Loucy (cell line): Measurements from ENCODE around the gene TRMT10B.
"Not testable (repeated sequence)": the region's sequence is repeated elsewhere in the genome, so short reads cannot be mapped to it uniquely, and the experiment has no call there.

Experiments used
- H2AFZ ChIP-seq: fragments of 200-600 bp; sonication (generic); 2 replicates; pipeline ENCODE4 v1.6.0; 2016; ENCODE audit warnings: antibody characterized with exemption, mild to moderate bottlenecking, low read length, moderate library complexity
- H3F3A ChIP-seq: fragments of 200-600 bp; 2 replicates; pipeline ENCODE4 v1.6.0; 2016; ENCODE audit warnings: antibody characterized with exemption, low read depth, mild to moderate bottlenecking
- H3K27me3 ChIP-seq: fragments of 200-600 bp; sonication (generic); 2 replicates; pipeline ENCODE4 v1.6.1; 2014; ENCODE audit warnings: low read length, mild to moderate bottlenecking; ENCODE audit not compliant: insufficient read depth, poor library complexity, severe bottlenecking
- H3K36me3 ChIP-seq: fragments of 200-600 bp; sonication (generic); 2 replicates; pipeline ENCODE4 v1.6.1; 2016; ENCODE audit warnings: low read length; ENCODE audit not compliant: insufficient read depth
- H3K4me1 ChIP-seq: fragments of 200-600 bp; sonication (generic); 2 replicates; pipeline ENCODE4 v1.5.1; 2014; ENCODE audit warnings: low read length, mild to moderate bottlenecking; ENCODE audit not compliant: insufficient read depth, poor library complexity, severe bottlenecking
- H3K4me2 ChIP-seq: fragments of 200-600 bp; sonication (generic); 2 replicates; pipeline ENCODE4 v1.6.0; 2014; ENCODE audit warnings: antibody characterized with exemption, low read length, low read depth, mild to moderate bottlenecking; ENCODE audit not compliant: poor library complexity, severe bottlenecking
- H3K4me3 ChIP-seq: fragments of 200-600 bp; sonication (generic); 2 replicates; pipeline ENCODE4 v1.5.1; 2014; ENCODE audit warnings: low read length, mild to moderate bottlenecking, mixed read lengths; ENCODE audit not compliant: poor library complexity, severe bottlenecking
- H3K79me2 ChIP-seq: fragments of 200-600 bp; sonication (generic); 2 replicates; pipeline ENCODE4 v1.6.1; 2014; ENCODE audit warnings: low read length; ENCODE audit not compliant: insufficient read depth
- H3K9ac ChIP-seq: fragments of 200-600 bp; sonication (generic); 2 replicates; pipeline ENCODE4 v1.6.0; 2014; ENCODE audit warnings: mild to moderate bottlenecking, low read depth, low read length, moderate library complexity; ENCODE audit not compliant: poor library complexity, severe bottlenecking
- H3K9me2 ChIP-seq: fragments of 200-600 bp; sonication (generic); replicated peaks from 2 replicates; pipeline ENCODE4 v1.6.1; 2016; ENCODE audit warnings: low read depth, low read length, mixed read lengths
- H3K9me3 ChIP-seq: fragments of 200-600 bp; sonication (generic); 2 replicates; pipeline ENCODE4 v1.6.1; 2014; ENCODE audit warnings: mild to moderate bottlenecking, antibody characterized with exemption, low read length, low read depth; ENCODE audit not compliant: insufficient read depth
- H4K20me1 ChIP-seq: fragments of 200-600 bp; sonication (generic); 2 replicates; pipeline ENCODE4 v1.6.0; 2014; ENCODE audit warnings: antibody characterized with exemption, low read length, mild to moderate bottlenecking; ENCODE audit not compliant: insufficient read depth, poor library complexity, severe bottlenecking
- EZH2phosphoT487 ChIP-seq: fragments of 200-600 bp; IDR thresholded peaks from 2 replicates; pipeline ENCODE4 v1.6.1; 2018; ENCODE audit warnings: antibody characterized with exemption, mild to moderate bottlenecking, moderate library complexity, borderline replicate concordance
- TF ChIP-seq, protein P1 (sequence below): fragments of 200-600 bp; sonication (generic); conservative IDR thresholded peaks from 2 replicates; pipeline ENCODE4 v1.5.1; 2014; ENCODE audit warnings: mild to moderate bottlenecking, antibody characterized with exemption, low read length

Gene TRMT10B

DNA sequence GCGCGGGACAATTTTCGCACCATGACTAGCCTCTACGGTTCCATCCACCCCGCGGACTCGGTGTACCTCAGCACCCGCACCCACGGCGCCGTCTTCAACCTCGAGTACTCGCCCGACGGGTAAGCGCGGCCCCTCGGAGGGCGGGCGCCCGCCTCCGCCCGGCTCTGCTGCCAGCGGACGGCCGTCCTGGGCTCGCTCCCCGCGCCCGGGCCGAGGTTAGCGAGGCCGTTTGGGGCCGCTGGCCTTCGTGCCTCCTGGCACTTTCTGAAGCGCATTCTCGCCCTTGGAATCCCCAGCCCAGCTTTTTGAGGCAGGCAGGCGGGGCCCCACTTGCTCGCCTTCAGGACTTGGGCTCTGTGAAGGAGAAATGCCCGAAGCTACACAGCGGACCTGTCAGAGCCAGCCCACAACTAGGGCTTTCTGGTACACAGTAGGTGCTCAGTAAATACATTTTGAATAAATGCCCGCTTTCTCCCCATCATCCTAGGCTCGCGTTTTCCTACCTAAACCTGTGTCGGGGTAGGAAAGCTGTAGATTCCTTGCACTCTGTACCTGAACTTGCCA lies 47.8 kb downstream of the TRMT10B start:
- peaks cover 53% of the 10 kb centered on the region for H3K79me2 ChIP-seq
- H3K9me3 ChIP-seq = no peaks in the 10 kb centered on the region
- H3K4me3 ChIP-seq = peak overlapping the region; percentile 82
- peaks cover 35% of the 10 kb centered on the region for H4K20me1 ChIP-seq
- H3K9ac ChIP-seq = peak overlapping the region; percentile 80
- H2AFZ ChIP-seq = peak overlapping the region; percentile 88; the same call in 1 of the 2 replicates
- no peaks in the 10 kb centered on the region for H3K9me2 ChIP-seq
- H3K27me3 ChIP-seq = peaks cover 8% of the 10 kb centered on the region
- H3K4me2 ChIP-seq = peak overlapping the region; percentile 97
- no peaks in the 10 kb centered on the region for H3K36me3 ChIP-seq
- H3F3A ChIP-seq = no peaks in the 10 kb centered on the region
- TF ChIP-seq, protein P1, sequence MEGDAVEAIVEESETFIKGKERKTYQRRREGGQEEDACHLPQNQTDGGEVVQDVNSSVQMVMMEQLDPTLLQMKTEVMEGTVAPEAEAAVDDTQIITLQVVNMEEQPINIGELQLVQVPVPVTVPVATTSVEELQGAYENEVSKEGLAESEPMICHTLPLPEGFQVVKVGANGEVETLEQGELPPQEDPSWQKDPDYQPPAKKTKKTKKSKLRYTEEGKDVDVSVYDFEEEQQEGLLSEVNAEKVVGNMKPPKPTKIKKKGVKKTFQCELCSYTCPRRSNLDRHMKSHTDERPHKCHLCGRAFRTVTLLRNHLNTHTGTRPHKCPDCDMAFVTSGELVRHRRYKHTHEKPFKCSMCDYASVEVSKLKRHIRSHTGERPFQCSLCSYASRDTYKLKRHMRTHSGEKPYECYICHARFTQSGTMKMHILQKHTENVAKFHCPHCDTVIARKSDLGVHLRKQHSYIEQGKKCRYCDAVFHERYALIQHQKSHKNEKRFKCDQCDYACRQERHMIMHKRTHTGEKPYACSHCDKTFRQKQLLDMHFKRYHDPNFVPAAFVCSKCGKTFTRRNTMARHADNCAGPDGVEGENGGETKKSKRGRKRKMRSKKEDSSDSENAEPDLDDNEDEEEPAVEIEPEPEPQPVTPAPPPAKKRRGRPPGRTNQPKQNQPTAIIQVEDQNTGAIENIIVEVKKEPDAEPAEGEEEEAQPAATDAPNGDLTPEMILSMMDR = no peak
- TF ChIP-seq EZH2phosphoT487 = no peak
- H3K4me1 ChIP-seq = peaks cover 31% of the 10 kb centered on the region

DNA sequence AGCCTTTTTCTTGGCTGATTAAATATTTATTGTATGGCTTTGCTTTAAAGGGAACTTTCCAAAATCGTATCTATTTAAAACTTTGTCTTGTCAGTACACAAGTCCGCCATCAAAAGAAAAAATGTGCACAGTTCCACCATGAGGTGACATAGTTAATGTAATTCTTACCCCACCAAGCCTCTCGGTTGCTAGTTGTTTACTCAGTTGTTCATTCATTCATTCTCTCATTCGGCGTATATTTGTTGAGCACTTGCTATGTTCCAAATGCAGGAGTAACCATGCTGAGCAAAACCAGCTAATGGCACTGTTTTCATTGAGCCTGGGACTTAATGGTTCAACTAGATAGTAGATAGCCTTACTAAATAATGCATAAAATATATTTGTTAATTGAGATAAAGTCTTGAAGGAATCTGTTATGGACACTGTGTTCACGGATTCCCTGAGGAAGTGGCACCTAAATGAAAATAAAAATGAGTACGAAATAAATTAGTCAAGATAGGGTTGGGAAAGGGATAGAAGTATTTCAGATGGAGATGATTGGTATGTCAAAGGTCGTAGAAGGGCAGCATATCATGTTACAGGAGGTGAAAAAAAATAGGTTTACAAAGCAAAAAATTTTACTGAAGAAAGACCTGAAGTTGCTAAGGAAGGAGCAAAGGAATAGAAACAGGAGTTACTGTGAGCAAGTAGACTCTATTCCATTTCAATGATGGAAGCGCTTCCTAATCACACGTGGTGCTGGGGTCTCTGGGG lies 48.5 kb downstream of the TRMT10B start:
- Histone ChIP-seq H3K9ac (peak overlapping the region; percentile 80), H3F3A (no peaks in the 10 kb centered on the region), H3K9me2 (no peaks in the 10 kb centered on the region), H3K4me3 (peak overlapping the region; percentile 82), H2AFZ (no peak overlapping the region), H3K27me3 (peaks cover under 1% of the 10 kb centered on the region), H3K36me3 (no peaks in the 10 kb centered on the region), H3K4me2 (peak overlapping the region; percentile 97), H3K4me1 (peaks cover 31% of the 10 kb centered on the region), H3K9me3 (no peaks in the 10 kb centered on the region), H4K20me1 (peaks cover 38% of the 10 kb centered on the region), H3K79me2 (peaks cover 56% of the 10 kb centered on the region)
- TF ChIP-seq, protein P1 = no peak
- TF ChIP-seq EZH2phosphoT487 = no peak

DNA sequence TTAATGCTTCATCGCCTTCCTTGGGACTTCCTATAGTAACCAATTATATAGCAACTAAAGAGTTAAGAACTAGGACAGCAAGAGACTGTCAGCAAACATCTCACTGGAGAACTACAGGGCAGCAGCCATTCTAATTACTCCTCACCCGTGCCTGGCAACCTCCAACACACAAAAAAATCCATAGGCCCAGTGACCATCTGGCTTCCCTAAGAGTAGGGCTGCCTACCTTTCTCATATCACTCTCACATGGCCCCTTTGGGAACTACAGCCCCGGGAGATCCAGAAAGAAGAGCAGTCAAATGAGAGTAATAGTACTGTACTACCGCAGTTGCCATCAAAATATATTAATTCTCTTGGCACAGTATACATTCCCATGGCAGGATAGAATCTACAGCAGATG lies 52.7 kb downstream of the TRMT10B start:
- Histone ChIP-seq H2AFZ (no peak overlapping the region), H3K4me1 (peaks cover 25% of the 10 kb centered on the region), H3K79me2 (peaks cover 56% of the 10 kb centered on the region), H3K9me3 (no peaks in the 10 kb centered on the region), H3K4me2 (peak overlapping the region; percentile 42), H3K9ac (no peak overlapping the region), H3K9me2 (no peaks in the 10 kb centered on the region), H4K20me1 (peaks cover 38% of the 10 kb centered on the region), H3K36me3 (no peaks in the 10 kb centered on the region), H3K4me3 (peak overlapping the region; percentile 11), H3F3A (no peaks in the 10 kb centered on the region), H3K27me3 (no peaks in the 10 kb centered on the region)
- TF ChIP-seq, protein P1 = no peak
- no peak for TF ChIP-seq EZH2phosphoT487

DNA sequence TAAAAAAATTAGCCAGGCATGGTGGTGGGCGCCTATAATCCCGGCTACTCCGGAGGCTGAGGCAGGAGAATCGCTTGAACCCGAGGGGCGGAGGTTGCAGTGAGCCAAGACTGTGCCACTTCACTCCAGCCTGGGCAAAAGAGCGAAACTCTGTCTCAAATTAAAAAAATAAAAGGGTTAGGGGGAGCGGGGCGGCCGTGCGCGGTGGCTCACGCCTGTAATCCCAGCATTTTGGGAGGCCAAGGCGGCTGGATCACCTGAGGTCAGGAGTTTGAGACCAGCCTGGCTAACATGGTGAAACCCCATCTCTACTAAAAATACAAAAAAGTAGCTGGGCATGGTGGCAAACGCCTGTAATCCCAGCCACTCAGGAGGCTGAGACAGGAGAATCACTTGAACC lies 56.1 kb downstream of the TRMT10B start:
- H3K9me3 ChIP-seq, H2AFZ ChIP-seq, H3K4me2 ChIP-seq, H3F3A ChIP-seq, H3K9me2 ChIP-seq, H3K36me3 ChIP-seq, H3K27me3 ChIP-seq, H3K9ac ChIP-seq, H3K4me1 ChIP-seq, H3K4me3 ChIP-seq: not testable (repeated sequence)
- Histone ChIP-seq H4K20me1 (peaks cover 15% of the 10 kb centered on the region), H3K79me2 (peaks cover 26% of the 10 kb centered on the region; the same call in 1 of the 2 replicates)
